NT2/D1 (cell line): ENCODE measurements around the gene TLNRD1.

Experiments used
- SUZ12 ChIP-seq: IDR thresholded peaks from 2 replicates; pipeline ENCODE4 v1.6.1; 2011; ENCODE audit not compliant: insufficient read length, insufficient read depth; ENCODE audit errors: extremely low read depth
- YY1 ChIP-seq: IDR thresholded peaks from 2 replicates; pipeline ENCODE4 v1.6.1; 2011; ENCODE audit not compliant: insufficient read length, insufficient read depth
- ZNF274 ChIP-seq: IDR thresholded peaks from 2 replicates; pipeline ENCODE4 v1.6.1; 2011; ENCODE audit warnings: mild to moderate bottlenecking, low read depth, low read length

GRCh38 chr15:81018197-81018596, 17.5 kb downstream of the TLNRD1 start:
- TF ChIP-seq ZNF274 (no peak), YY1 (no peak), SUZ12 (no peak)
